ENCODE data around the gene RBM20.

DNA sequence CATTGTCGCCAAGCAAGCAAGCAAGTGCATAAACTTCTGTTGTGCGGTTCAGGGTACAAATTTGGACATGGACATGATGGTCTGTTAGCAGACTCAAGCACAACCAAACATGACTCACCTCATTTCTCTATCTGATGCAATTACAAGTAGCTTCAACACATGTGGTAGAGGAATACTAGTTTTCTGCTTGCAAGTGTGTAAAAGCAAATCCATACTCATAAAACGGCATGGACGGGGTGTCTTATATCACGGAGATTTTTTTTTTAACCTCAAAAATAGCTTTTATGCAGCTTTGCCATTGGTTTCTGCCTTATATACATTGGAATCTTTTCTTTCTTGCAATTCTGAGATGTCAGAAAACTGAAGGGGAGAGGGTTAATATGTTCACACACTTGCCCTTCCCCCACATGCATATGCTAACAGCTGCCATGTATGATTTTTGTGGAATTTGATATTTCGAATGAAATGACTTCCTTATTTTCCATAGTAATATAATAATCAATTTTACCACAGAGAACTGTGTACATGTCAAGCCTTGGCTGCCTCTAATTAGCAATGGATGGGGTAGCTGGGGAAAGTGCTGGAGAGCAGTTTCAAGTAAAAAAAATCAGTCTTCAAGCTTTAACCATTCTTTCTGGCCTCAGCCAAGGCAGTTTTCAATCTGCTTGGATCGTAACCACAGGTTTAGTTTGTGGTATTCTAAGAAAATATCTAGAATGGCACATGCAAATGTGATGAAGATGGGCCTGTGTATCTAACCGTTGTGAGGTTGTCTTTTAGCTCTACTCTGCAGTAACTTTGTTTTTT, 121.6 kb downstream of the RBM20 start:
- TF ChIP-seq, protein P1, sequence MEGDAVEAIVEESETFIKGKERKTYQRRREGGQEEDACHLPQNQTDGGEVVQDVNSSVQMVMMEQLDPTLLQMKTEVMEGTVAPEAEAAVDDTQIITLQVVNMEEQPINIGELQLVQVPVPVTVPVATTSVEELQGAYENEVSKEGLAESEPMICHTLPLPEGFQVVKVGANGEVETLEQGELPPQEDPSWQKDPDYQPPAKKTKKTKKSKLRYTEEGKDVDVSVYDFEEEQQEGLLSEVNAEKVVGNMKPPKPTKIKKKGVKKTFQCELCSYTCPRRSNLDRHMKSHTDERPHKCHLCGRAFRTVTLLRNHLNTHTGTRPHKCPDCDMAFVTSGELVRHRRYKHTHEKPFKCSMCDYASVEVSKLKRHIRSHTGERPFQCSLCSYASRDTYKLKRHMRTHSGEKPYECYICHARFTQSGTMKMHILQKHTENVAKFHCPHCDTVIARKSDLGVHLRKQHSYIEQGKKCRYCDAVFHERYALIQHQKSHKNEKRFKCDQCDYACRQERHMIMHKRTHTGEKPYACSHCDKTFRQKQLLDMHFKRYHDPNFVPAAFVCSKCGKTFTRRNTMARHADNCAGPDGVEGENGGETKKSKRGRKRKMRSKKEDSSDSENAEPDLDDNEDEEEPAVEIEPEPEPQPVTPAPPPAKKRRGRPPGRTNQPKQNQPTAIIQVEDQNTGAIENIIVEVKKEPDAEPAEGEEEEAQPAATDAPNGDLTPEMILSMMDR (IDR thresholded peaks at IDR 0.05): no peak
- TF ChIP-seq POLR2AphosphoS5 (IDR thresholded peaks at IDR 0.05): no peak
- TF ChIP-seq EP300 (IDR thresholded peaks at IDR 0.05): no peak
- TF ChIP-seq POLR2A (IDR thresholded peaks at IDR 0.05): no peak

Data from gastroesophageal sphincter (tissue), 3 donors.